GM19452 (cell line): Measurements from ENCODE around the gene PLXNA4.
"Not testable (repeated sequence)": the region's sequence is repeated elsewhere in the genome, so short reads cannot be mapped to it uniquely, and the experiment has no call there.

Experiments
- ATAC-seq: cut with Tn5 transposase; IDR thresholded peaks from one replicate; pipeline ENCODE4 v1.9.1; 2021; ENCODE audit not compliant: unreplicated experiment

The PLXNA4 gene, protein sequence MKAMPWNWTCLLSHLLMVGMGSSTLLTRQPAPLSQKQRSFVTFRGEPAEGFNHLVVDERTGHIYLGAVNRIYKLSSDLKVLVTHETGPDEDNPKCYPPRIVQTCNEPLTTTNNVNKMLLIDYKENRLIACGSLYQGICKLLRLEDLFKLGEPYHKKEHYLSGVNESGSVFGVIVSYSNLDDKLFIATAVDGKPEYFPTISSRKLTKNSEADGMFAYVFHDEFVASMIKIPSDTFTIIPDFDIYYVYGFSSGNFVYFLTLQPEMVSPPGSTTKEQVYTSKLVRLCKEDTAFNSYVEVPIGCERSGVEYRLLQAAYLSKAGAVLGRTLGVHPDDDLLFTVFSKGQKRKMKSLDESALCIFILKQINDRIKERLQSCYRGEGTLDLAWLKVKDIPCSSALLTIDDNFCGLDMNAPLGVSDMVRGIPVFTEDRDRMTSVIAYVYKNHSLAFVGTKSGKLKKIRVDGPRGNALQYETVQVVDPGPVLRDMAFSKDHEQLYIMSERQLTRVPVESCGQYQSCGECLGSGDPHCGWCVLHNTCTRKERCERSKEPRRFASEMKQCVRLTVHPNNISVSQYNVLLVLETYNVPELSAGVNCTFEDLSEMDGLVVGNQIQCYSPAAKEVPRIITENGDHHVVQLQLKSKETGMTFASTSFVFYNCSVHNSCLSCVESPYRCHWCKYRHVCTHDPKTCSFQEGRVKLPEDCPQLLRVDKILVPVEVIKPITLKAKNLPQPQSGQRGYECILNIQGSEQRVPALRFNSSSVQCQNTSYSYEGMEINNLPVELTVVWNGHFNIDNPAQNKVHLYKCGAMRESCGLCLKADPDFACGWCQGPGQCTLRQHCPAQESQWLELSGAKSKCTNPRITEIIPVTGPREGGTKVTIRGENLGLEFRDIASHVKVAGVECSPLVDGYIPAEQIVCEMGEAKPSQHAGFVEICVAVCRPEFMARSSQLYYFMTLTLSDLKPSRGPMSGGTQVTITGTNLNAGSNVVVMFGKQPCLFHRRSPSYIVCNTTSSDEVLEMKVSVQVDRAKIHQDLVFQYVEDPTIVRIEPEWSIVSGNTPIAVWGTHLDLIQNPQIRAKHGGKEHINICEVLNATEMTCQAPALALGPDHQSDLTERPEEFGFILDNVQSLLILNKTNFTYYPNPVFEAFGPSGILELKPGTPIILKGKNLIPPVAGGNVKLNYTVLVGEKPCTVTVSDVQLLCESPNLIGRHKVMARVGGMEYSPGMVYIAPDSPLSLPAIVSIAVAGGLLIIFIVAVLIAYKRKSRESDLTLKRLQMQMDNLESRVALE (N-terminal part only)

DNA sequence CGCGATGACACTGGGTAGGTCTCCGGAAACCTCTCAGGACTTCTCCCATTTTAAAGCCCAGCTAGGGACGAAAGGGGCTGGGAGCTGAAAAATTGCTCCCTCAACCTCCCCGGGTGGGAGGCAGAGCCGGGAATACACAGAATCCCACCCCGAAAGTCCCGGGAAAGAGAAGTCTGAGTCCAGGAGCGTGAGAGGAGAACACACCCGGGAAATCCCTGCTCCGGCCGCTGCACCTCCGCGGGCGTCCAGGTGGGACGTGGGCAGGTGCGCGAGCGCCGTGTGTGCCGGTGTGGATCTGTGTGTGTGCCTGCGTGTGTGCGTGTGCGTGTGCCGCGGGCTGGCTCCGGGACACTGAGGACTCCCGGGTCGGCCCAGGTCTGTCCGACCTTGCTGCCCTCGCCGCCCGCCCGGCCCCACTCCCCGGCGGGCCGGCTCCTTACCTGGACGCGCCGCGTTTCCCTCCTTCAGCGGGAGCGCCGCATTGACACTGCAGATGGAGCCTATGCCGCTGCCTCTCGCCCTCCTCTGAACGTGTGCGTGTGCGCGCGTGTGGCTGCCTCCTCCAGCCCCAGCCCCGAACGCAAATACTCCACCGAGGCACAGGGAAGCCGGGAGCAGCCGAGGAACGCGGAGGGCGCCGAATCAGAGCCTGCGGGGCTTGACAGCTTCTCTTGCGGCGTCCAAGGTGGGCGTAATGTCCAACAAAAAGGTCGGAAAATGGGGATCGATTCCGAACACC lies at the start of gene PLXNA4:
Gene PLXNA4, minus strand, starts transcription at position 489 of the 739 bp plus-strand sequence. CDS start 67,777 bp downstream, outside the sequence.
- ATAC-seq = no peak

DNA sequence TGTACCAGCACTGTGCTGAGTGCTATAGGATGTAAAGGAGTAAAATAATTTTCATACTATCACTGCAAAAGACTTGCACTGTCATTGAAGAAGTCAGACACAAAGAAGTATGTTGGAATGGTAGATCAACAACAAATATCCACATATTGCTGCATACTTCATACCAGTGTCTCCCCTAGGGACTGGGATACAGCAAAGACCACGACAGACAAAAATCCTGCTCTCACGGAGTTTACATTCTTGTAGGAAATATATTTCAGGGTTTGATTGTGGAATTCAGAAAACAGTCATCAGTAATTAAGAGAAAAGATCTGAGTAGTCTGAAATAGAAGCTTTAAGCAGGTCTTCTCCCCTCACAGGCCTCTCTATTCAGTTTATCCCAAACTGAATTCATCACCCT lies 49.4 kb upstream of the PLXNA4 start:
- no peak for ATAC-seq

DNA sequence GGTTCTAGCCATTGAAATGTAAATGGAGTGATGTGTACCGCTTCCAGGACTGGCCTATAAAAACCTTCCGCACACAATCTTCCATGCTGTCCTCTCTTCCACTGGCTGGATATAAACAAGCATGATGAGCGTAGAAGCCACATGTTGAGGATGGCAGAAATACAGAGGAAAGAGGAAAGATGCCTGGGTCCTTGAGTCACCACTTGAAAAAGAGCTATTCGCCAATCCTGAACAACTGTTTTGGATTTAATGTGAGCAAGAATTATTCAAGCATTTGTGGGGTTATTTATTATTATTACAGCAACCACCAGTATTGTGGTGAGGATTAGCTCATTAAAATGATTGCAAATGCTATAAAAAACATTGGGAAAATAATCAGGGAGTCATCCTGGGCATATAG lies 45.8 kb upstream of the PLXNA4 start:
- ATAC-seq = no peak

DNA sequence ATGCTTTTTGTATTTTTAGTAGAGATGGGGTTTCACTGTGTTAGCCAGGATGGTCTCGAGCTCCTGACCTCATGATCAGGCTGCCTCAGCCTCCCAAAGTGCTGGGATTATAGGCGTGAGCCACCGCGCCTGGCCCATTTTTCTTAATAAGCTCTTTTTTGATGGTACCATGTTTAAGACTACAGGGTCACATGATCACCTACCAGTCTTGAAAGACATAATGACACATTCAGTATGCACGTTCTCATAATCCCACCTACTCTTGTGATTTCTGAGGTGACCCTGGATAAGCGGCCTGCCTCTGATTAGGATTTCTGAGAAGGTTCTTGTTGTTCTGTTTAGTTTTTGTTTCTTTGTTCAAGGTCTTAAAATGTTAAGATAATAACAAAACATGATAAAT lies 43.7 kb upstream of the PLXNA4 start:
- no peak for ATAC-seq

DNA sequence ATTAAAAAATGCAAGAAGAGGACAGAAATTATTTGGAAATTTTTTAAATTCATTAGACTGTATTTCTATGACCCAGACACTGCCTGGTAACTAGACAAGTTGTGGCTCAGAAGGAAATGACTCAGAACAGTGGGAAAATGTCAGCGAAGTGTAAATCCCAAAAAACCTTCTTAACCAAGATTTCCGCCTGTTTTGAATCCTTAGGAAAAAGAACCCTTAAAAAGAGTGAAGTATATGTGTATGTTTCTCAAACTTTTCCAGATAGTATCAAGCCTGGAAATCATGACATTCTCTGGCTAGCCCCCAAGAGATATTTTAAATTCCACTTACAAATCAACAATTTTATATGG lies 42.7 kb upstream of the PLXNA4 start:
- no peak for ATAC-seq

DNA sequence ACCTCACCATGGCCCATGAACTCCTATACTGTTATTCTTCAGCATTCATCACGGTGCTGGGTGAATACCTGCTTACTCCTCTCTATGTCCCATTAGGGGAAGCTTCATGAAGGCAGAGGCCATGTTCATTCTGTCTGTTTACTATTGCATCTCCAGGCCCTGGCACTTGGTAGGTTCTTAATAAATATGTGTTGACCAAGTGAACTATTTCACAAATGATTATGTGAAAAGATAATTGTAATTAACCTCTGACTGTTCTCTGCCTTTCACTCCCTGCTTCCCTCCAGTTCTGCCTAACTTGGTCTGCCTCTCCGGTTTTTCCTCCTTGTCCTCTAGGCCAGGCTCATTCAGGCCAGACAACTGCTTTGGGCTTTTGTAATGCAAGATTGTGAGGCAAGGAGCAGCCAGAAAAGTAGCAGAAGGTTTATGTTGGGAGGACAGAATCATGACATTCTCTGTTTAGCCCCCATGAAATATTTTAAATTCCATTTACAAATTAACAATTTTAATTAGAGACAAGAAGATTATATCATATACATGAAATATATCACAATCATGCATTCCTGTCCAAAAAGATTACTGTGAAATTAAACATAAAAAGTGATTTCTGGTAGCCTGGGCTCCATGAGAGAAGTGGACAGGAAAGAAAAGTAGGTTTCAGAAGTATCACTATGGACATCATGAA lies 42.1 kb upstream of the PLXNA4 start:
- ATAC-seq = no peak

DNA sequence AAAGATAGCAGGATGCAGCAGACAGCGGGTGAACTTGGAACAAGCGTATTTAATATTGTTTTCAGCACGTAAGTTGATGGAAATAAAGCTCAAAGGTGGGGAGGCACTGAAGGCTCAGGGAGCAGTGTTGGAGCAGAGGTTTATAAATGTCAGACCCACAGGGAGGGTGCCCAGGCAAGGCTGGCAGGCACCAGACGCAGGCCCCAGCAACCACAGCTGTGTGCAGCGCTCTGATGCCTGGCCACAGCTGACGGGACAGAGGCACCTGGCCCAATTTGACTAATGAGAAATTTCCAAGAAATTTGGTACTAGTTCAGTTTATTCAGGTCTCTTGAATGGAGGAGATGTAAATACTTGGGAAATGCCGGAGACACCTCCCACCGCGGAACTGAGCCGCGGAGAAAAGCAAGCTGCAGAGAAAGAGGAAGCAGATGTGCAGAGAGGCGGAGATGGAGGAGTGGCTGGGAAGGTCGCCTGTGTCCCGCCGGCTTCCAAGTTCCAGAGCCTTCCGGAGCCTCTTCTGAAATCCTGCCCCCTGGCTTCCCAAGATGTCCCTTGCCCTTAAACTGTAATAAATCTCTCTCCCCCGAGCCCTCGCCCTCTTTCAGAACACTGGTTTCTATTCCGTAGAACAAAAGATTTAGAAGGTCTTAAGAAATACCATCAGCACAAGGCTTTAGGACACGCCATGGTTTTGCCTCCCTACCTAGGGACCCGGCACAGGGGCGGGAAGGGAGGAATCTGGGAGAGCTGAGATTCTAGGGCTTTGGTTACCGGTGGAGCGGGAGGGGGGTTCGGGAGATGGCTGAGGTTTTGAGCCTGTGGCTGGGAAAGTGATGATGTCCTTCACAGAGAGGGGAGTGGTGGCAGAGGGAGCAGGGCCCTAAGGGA lies 38.4 kb upstream of the PLXNA4 start:
- ATAC-seq = no peak

DNA sequence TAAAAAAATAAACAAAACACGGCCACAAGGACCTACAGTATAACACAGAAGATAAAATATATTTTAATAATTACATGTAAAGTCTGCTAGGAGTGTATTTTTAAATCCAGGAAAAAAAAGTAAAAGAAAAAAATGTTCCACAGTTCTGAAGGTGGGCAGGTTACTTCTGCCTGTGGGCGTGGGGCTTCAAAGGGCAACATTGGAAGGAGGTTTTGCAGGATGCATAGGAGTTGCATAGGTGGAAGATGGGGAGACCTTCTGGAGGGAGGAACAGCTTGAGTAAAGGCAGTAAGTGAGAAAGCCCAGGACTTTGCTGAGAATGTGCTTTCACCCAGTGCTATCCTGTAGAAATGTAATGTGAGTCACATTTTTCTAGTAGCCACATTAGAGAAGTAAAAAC lies 37.5 kb upstream of the PLXNA4 start:
- no peak for ATAC-seq

DNA sequence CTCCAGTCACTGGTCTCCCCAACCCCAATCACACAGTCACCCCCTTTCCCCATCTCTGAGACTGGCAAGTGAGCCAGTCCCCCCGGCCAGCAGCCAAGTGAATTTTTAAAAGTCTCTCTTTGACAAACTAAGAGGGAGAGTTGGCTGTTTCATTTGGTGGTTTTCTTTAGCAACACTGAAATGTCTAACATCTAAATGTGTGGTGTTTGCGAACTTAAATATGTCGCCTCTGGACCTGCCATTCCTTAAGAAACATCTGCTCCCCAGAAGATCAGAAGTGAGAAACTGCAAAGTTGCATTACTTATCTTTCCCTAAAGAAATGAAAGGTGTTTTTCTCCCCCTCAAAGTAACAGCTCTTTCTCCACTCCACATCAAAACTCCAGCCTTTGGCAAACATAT lies 34.7 kb upstream of the PLXNA4 start:
- no peak for ATAC-seq

DNA sequence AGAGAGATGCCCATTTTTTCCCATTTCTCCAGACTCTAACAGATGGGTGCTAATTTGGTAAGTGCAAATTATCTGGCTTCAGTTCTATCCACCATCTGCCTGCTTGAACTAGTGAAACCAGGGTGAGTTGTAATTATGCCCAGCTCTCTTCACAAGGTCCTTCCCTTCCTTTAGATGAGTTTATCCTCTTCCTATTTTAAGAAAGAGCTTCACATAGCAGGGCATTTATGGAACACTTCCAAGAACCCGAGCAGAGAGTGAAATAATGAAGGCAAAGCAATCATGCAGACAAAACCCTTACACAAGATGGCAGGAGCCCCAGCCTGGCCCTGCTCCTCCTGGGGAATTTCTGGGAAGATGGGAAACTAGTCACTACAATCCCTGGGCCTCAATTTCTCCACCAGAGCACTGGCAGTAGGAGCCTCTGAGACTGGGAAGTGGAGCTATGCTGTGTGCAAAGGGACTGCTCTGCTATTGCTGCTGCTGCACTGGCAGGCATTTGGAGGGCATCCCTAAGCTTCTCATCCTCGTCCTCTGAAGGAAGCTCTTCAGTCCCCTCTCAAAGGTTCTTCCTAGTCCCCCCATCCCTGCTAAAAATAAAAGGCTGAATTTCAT lies 33.7 kb upstream of the PLXNA4 start:
- ATAC-seq = no peak

DNA sequence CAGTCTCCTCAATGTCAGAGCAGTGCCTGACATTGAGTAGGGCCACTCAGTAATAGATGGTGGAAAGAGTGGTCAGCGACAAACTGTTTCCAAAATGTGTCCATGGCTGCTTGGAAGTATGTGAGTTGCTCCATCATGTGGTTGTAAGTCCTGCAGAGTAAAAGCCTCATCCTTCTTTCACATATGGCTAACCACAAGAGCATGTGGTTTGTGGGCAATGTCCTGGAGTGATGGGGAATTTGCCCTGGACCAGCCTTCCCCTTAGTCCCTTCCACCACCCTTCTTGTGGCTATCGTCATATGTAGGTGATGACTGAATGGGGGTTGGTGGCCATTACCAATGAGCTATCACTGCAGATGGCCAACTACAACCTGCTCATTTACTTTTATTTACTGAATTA lies 33.0 kb upstream of the PLXNA4 start:
- no peak for ATAC-seq

DNA sequence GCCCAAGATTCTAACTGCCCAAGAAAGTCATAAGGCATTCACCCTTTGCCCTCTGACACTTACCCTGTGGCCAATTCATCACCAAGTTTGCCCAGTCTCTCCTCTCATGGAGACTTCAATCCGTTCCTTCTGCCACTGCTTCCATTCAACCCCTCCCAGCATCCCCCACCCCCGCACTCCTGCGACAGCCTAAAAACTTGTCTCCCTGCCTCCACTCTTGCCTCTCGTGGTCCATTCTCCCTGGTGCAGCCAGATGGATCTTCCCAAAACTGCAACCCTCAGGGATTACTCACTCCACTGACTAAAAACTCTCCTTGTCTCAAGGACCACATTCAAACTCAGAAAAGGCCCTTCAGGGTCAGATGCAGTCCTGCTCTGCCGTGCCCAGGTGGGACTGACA lies 32.3 kb upstream of the PLXNA4 start:
- ATAC-seq = no peak

DNA sequence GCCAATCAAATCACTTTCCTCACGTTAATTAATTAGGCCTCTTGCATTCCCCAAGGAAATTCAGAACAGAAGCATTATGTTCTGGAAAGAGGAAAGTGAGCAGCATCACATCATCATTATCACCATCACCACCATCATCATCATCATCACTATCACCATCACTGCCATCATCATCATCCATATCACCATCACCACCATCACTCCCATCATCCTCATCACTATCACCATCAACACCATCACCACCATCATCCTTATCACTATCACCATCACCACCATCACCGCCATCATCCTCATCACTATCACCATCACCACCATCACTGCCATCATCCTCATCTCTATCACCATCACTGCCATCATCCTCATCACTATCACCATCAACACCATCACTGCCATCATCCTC lies 31.4 kb upstream of the PLXNA4 start:
- no peak for ATAC-seq

DNA sequence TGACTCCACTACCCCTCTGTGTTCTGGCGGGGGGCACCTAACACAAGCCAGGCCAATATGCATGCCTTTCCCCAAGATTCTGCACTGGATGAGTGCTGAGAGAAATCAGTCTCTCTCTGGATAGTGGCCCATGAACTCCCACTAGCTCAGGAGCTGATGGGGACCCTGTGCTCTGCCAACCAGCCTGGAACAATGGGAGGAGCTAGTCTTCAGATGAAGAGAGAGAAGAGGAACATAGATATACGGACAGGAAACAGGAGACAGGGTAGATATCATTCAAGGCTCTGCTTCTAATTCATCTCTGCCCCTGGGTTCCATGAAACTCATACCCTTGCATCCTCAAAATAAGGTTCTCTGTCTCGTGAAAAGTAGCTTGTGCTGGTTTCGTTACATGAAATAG lies 27.9 kb upstream of the PLXNA4 start:
- ATAC-seq = no peak

DNA sequence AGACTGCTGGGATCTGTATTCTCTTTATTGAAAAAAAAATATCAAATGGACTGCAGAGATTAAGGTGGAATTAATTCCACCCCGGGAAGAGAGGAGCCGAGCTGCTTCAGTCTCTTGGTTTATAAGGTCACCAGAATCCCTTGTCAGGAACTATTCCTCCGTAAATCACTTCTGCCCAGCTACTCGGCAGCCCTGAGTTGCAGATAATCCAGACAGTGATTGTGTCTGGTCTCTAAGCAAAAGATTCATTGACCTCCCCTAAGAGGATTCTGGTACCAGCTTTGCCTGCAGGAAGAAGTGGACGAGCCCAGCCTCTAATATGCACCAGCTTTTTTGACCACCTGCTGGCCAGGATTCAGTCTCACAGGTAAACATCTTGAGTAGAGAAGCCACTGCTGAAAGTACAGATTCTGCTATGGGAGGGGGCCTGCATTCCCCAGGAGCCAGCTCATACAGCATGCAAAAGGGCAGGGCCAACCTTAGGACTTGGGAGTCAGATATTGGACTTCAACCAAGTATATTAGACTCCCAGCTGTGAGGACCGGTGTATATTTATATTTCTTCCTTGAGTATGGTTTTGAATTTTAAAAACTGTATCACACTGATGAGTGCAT lies 27.1 kb upstream of the PLXNA4 start:
- ATAC-seq = no peak

DNA sequence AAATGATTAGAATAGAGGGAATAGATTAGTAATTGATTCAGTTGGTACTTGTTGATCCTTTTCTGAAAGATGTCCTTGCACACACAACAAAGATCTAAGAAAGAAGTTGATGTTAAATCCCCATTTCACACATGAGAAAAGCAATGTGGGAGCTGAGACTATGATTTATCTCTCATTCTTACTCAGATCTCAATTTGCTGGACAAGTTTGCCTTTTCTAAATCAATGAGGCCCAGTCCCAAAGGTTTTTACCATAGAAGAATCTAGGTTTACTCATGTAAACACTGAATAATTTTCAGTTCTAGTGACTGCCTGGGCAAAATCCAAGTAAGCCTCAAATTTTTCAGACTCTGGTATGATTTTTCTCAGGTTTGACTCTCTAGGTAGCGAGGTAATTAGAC lies 25.5 kb upstream of the PLXNA4 start:
- ATAC-seq = no peak

DNA sequence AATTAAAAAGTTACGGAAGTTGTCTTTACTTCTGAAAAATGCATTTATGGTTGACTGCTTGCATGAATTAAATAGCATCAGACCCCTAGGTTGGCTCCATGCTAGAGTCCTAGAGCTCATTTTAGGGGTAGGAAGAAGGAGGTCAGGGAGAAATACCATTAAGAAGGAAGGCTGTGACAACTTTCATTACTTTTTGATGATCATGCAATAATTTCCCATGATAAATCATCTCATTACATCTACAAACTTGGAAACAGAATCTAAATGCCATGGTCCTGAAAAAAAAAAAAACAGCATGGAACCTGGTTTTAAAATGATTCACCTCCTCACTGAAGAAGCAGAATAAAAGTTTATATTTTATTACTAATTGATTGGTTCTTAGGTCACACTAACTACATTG lies 20.3 kb upstream of the PLXNA4 start:
- no peak for ATAC-seq

DNA sequence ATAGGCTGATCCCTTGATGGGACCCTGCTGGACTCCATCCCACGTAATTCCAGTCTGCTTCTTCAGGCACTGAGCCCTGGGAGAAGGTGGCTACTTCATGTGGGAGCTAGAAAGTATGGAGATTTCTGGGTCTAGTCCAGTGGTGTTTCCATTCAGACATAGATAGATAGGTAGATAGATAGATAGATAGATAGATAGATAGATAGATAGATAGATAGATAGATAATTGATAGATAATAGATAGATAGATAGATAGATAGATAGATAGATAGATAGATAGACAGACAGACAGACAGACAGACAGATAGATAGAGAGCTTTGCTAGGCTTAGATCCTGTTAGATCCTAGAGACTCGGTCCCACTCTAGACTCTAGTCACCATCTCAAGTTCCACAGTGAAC lies 18.5 kb upstream of the PLXNA4 start:
- not testable (repeated sequence) for ATAC-seq
